Measurements from ENCODE around the gene AMN1. TPM values are rescaled to one million over a fixed set of nuclear protein-coding genes. Genes with fewer than 3 reads are reported as not detected.
"Not testable (repeated sequence)": the region's sequence is repeated elsewhere in the genome, so short reads cannot be mapped to it uniquely, and the experiment has no call there.

Gene AMN1
- 5.1 TPM for total RNA-seq

- DNase-seq (ENCODE audit: low read depth in 2 of 3, low spot score in 2 of 3), result peak; percentile 99 to 100 (median 100)
Measured at GRCh38 chr12:31728917-31729640, at the start of gene AMN1. AMN1 (minus strand) TSS chr12:31729021; CDS start chr12:31729008, 13 bp downstream.

GRCh38 chr12:31773867-31774266 lies 45.0 kb upstream of the AMN1 start:
- no peak for DNase-seq (ENCODE audit: low read depth in 2 of 3, low spot score in 2 of 3)

DNA sequence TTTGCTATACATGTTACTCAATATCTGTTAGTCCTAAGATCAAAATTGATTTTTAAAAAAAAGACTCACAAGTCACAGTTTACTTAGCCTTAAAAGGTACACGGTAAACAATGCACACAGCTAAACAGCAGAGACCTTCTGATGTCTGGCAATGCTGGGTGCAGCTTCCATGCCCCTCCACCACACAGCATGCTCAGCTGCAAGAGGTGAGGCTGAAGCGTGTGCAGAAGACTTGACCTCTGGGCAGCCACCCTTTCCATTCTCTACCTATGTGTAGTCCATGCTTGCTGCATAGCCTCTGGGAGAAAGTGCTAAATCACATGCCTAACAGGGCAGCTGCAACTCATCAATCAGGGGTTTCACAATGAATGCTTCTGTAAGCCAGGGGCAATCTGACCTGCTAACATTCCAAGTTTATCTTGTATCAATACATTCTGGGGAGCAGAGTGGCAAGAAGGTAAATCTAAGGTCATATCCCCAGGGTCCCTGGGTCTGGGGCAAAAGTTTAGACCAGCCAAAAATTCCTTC lies 44.5 kb upstream of the AMN1 start:
- no peak for DNase-seq (ENCODE audit: low read depth in 2 of 3, low spot score in 2 of 3)

- DNase-seq (ENCODE audit: low read depth in 2 of 3, low spot score in 2 of 3), result no peak
Measured at GRCh38 chr12:31772685-31773222, 43.9 kb upstream of the AMN1 start.

DNA sequence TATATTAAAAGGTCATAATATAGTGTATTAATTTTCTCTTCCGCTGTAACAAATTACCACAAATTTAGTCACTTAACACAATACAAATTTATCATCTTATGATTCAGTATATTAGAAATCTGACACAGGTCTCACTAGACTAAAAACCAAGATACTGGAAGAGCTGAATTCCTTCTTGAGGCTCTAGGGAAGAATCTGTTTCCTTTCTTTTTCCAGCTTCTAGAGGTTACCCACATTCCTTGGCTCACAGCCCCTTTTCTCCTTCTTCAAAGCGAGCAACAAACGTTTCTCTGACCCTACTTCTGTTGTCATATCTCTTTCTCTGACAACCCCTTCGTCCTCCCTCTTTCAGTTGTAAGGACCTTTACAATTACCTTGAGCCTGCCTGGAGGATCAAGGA lies 43.4 kb upstream of the AMN1 start:
- DNase-seq (ENCODE audit: low read depth in 2 of 3, low spot score in 2 of 3), result no peak

- no peak for DNase-seq (ENCODE audit: low read depth in 2 of 3, low spot score in 2 of 3)
Measured at GRCh38 chr12:31768046-31768445, 39.2 kb upstream of the AMN1 start.

DNA sequence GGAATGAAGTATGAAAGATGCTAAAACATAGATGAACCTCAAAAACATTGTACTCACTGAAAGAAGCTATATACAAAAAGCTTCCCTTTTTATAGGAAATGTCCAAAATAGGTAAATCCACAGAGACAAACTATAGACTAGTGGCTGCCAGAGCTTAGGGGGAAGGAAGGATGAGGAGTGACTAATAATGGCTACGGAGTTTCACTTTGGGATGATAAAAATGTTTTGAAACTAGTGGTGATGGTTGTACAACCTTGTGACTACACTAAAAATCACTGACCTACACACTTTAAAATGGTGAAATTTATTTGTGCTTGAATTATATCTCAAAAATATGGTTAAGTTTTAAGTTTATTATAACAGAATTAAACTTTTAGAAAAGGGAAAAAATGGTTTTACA lies 37.1 kb upstream of the AMN1 start:
- DNase-seq (ENCODE audit: low read depth in 2 of 3, low spot score in 2 of 3), result no peak

DNA sequence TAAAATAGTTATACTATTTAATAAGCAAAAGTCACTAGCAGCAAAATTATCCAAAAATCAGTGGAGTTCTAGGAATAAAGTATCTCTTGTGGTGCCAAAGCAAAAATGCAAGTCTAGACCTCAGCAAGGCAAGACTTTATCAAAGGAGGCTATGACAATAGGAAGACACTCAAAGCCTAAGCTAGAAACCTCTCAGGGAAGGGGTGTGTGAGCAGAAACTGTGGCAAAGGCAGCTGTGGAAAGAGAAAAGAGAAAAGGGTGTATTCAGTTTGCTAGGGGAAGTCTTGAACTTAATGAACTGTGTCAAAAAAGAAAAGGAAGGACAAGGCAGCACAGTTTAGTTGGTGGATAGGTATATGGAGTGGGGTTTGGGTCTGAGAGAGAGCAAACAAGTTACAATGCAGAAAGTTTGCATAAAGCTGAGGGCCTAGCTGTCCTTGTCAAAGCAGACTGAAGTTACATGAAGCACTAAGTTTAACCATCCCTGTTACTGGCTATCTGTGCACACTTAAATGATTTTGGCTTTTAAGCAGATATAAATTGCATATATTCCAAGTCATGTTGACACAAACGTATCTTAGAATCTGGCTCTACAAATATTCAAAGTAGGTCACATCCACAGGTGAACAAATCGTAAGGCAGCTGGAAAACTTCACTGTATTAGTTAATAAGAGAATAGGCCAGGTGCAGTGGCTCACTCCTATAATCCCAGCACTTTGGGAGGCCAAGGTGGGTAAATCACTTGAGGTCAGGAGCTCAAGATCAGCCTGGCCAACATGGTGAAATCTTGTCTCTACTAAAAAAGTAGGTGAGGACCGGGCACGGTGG lies 31.0 kb upstream of the AMN1 start:
- no peak for DNase-seq (ENCODE audit: low read depth in 2 of 3, low spot score in 2 of 3)

DNA sequence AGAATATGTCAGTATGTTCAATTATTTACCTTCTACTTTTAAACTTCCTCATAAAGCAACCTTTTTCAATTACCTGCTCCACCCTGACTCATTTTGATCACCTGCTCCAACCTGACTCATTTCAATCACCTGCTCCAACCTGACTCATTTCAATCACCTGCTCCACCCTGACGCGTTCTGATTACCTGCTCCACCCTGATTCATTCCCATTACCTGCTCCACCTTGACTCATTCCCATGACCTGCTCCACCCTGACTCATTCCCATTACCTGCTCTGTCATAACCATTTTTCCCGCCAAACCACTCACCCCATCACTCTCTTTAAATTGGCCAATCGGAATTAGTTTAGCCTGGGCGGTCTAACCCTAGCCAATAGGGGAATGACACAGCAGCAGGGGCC lies 29.5 kb upstream of the AMN1 start:
- not testable (repeated sequence) for DNase-seq (ENCODE audit: low read depth in 2 of 3, low spot score in 2 of 3)

DNA sequence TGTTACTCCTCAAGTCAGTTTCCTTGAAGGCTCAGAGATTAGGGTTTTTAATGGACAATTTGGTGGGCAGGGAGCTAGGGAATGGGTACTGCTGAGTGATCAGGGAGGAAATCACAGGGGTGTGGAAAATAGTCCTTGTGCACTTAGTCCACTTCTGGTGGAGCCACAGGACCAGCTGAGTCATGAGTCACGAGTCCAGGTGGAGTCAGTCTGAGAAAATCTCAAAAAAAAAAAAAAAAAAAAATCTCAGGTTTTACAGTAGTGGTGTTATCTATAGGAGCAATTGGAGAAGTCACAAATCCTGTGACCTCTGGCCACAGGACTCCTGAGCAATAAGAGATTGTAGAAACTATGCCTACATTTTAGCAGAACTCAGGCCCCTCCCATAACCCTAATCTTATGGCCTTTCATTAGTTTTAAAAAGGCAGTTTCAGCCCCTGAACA lies 28.2 kb upstream of the AMN1 start:
- no peak for DNase-seq (ENCODE audit: low read depth in 2 of 3, low spot score in 2 of 3)

GRCh38 chr12:31752450-31752849 lies 23.6 kb upstream of the AMN1 start:
- DNase-seq (ENCODE audit: low read depth in 2 of 3, low spot score in 2 of 3), result no peak

- DNase-seq (ENCODE audit: low read depth in 2 of 3, low spot score in 2 of 3), result no peak
Measured at GRCh38 chr12:31751085-31751484, 22.3 kb upstream of the AMN1 start.

GRCh38 chr12:31750747-31751039 lies 21.9 kb upstream of the AMN1 start:
- no peak for DNase-seq (ENCODE audit: low read depth in 2 of 3, low spot score in 2 of 3)

GRCh38 chr12:31749024-31749704 lies 20.3 kb upstream of the AMN1 start:
- DNase-seq (ENCODE audit: low read depth in 2 of 3, low spot score in 2 of 3), result peak in 2 of 3 donors; percentile 81 to 83

- no peak for DNase-seq (ENCODE audit: low read depth in 2 of 3, low spot score in 2 of 3)
Measured at GRCh38 chr12:31745242-31745641, 16.4 kb upstream of the AMN1 start.

DNA sequence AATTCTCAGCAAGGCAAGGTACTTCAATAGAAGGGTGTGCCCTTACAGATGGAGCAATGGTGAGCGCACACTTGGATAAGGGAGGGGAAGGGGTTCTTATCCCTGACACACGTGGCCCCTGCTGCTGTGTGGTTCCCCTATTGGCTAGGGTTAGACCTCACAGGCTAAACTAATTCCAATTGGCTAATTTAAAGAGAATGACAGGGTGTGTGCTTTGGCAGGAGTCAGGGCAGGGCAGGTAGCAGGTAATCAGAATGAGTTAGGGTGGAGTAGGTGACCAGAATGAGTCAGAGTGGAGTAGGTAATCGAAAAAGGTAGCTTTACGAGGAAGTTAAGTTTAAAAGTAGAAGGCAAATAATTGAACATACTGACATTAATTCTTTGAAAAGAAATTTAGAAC lies 15.5 kb upstream of the AMN1 start:
- DNase-seq (ENCODE audit: low read depth in 2 of 3, low spot score in 2 of 3), result not testable (repeated sequence)

DNA sequence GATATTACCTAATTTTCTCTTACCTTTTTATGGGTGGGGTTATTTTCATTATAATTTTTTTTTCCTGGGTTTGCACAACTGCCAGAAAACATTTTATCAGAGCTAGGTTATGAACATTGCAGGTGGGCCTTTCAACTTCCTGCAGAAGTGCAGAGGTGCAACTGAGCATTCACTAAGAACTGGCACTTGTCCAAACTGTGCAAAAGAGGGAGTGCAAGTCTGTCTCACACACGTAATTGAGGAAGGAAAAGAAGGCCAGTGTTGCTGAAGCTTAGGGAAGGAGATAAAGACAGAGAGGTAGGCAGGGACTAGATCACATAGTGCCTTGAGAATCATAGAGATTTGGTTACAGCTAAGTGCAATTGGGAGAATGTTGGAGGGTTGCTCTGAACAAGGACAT lies 14.1 kb upstream of the AMN1 start:
- DNase-seq (ENCODE audit: low read depth in 2 of 3, low spot score in 2 of 3), result peak in 1 of 3 donors; percentile 21

DNA sequence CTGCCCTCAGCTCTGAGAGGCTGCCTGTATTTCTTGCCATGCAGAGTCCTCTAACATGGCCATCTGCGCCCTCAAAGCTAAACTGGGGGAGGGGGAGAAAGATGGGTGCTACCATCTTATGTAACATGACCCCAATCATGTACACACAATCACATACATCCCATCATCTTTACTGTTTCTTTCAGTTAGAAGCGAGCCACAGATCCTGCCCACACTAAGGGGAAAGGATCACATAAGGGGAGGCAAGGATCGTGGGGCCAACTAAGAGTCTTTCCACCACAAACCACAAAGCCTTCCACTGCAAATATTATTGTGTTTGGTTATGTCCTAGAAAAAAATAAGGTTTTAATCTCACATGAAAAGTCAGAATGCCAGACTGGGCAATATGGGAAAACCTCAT lies 11.8 kb upstream of the AMN1 start:
- peak in 1 of 3 donors; percentile 5 for DNase-seq (ENCODE audit: low read depth in 2 of 3, low spot score in 2 of 3)

DNA sequence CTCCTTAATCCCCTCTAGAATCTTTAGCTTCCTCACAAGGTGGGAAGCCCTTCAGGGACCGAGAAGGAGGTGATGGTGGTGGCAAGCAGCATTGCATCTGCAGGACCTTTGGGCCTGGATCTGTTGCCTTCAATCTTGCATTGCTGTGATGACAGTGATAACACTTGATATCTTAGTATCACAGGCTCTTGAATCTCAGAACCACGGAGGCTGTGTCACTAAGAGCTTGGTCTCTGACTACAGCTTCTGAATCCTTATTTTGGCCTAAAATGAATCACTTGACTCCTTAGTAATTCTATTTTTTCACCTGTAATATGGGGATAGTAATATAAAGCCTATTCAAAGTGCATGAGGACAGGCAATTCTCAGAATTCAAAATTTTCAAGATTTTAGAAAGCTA lies 8.9 kb upstream of the AMN1 start:
- DNase-seq (ENCODE audit: low read depth in 2 of 3, low spot score in 2 of 3), result no peak

- DNase-seq (ENCODE audit: low read depth in 2 of 3, low spot score in 2 of 3), result no peak
Measured at GRCh38 chr12:31737345-31737744, 8.5 kb upstream of the AMN1 start.

GRCh38 chr12:31736472-31736871 lies 7.7 kb upstream of the AMN1 start:
- peak; percentile 37 to 93 (median 86) for DNase-seq (ENCODE audit: low read depth in 2 of 3, low spot score in 2 of 3)

All from hematopoietic multipotent progenitor cell (in vitro differentiated cells).